GM12878 (cell line): ENCODE measurements around the gene PPP3CB.

Experiments
- CEBPB ChIP-seq, 2 experiments: fragments of 150-350 bp in 1 of 2; IDR thresholded peaks; 2 replicates each; pipeline ENCODE4 v1.6.1; 2012 to 2014; ENCODE audit warnings: low read depth in 2 of 2, low read length in 2 of 2, borderline replicate concordance in 1 of 2, inconsistent platforms in 1 of 2
- HDAC6 ChIP-seq: fragments of 200-600 bp; sonication (generic); IDR thresholded peaks from one replicate; pipeline ENCODE4 v1.8.0; 2017; ENCODE audit warnings: antibody characterized with exemption; ENCODE audit not compliant: unreplicated experiment
- MAX ChIP-seq: IDR thresholded peaks from 2 replicates; pipeline ENCODE4 v1.6.1; 2012; ENCODE audit warnings: low read depth, low read length, improper control_type of control experiment
- TAF1 ChIP-seq: IDR thresholded peaks from 2 replicates; pipeline ENCODE4 v1.6.1; 2011; ENCODE audit warnings: mild to moderate bottlenecking, low read depth, low read length, borderline replicate concordance
- ZBTB40 ChIP-seq: fragments of 450-650 bp; IDR thresholded peaks from 2 replicates; pipeline ENCODE4 v1.6.1; 2016; ENCODE audit warnings: mild to moderate bottlenecking, moderate library complexity, borderline replicate concordance

- TF ChIP-seq ZBTB40: no peak
- TF ChIP-seq CEBPB (IDR thresholded peaks at IDR 0.05; ENCODE audit: borderline replicate concordance in 1 of 2, low read depth in 2 of 2, low read length in 2 of 2): no peak
- no peak for TF ChIP-seq HDAC6
- TF ChIP-seq TAF1: no peak
- TF ChIP-seq MAX: no peak
These were observed 39.5 kb downstream of the PPP3CB start for GRCh38 chr10:73456187-73456890.
